Measurements from ENCODE around the gene TNFRSF1A. TPM values are rescaled to one million over a fixed set of nuclear protein-coding genes. Genes with fewer than 3 reads are reported as not detected.

The TNFRSF1A gene
- total RNA-seq, 1 donor from 2014 or later = 271 TPM

- H3K4me1 ChIP-seq = peaks cover 81% of the 10 kb centered on the region
- intact Hi-C loops (cut with DNase I) = no loop called here
- no peaks in the 10 kb centered on the region for H3K36me3 ChIP-seq
- no peak for DNase-seq (ENCODE audit: extremely low spot score in 2 of 2)
- H3K4me3 ChIP-seq = peak overlapping the region in 1 of 2 donors; percentile 21
- H3K9me3 ChIP-seq = no peaks in the 10 kb centered on the region
- H3K27ac ChIP-seq = peak overlapping the region; percentile 92
- TF ChIP-seq POLR2A (IDR thresholded peaks at IDR 0.05) (no peak), POLR2AphosphoS5 (IDR thresholded peaks at IDR 0.05; ENCODE audit: insufficient read depth in 1 of 2, low read depth in 1 of 2) (no peak), CTCF (IDR thresholded peaks at IDR 0.05) (no peak)
- no peaks in the 10 kb centered on the region for H3K27me3 ChIP-seq
Measured at GRCh38 chr12:6373022-6373787, 31.3 kb upstream of the TNFRSF1A start.

GRCh38 chr12:6372403-6373003 is 30.6 kb upstream of the TNFRSF1A start:
- Histone ChIP-seq H3K27me3 (no peaks in the 10 kb centered on the region), H3K4me3 (peak overlapping the region; percentile 5 to 21), H3K4me1 (peaks cover 77% of the 10 kb centered on the region), H3K36me3 (no peaks in the 10 kb centered on the region), H3K9me3 (no peaks in the 10 kb centered on the region), H3K27ac (peak overlapping the region; percentile 92)
- intact Hi-C loops (cut with DNase I) = no loop called here
- TF ChIP-seq CTCF (IDR thresholded peaks at IDR 0.05) = no peak
- peak; percentile 61 to 80 for TF ChIP-seq POLR2AphosphoS5 (IDR thresholded peaks at IDR 0.05; ENCODE audit: insufficient read depth in 1 of 2, low read depth in 1 of 2)
- DNase-seq (ENCODE audit: extremely low spot score in 2 of 2) = peak in 1 of 2 donors; percentile 88

- H3K9me3 ChIP-seq = no peaks in the 10 kb centered on the region
Measured at GRCh38 chr12:6370994-6371754, 29.3 kb upstream of the TNFRSF1A start.

GRCh38 chr12:6370576-6370935 is 28.7 kb upstream of the TNFRSF1A start:
- intact Hi-C loops (cut with DNase I) = no loop called here
- peaks cover 58% of the 10 kb centered on the region for H3K4me1 ChIP-seq
- no peaks in the 10 kb centered on the region for H3K27me3 ChIP-seq
- TF ChIP-seq POLR2AphosphoS5 (IDR thresholded peaks at IDR 0.05; ENCODE audit: insufficient read depth in 1 of 2, low read depth in 1 of 2) (no peak), POLR2A (IDR thresholded peaks at IDR 0.05) (no peak), CTCF (IDR thresholded peaks at IDR 0.05) (no peak)
- H3K36me3 ChIP-seq = no peaks in the 10 kb centered on the region
- H3K9me3 ChIP-seq = no peaks in the 10 kb centered on the region
- no peak overlapping the region for H3K4me3 ChIP-seq
- peak overlapping the region; percentile 92 for H3K27ac ChIP-seq
- peak in 1 of 2 donors; percentile 64 for DNase-seq (ENCODE audit: extremely low spot score in 2 of 2)

More at GRCh38 chr12:6370994-6371754, 29.3 kb upstream of the TNFRSF1A start:
- H3K4me1 ChIP-seq = peaks cover 64% of the 10 kb centered on the region
- H3K36me3 ChIP-seq = no peaks in the 10 kb centered on the region
- peak in 1 of 2 donors; percentile 89 for DNase-seq (ENCODE audit: extremely low spot score in 2 of 2)
- intact Hi-C loops (cut with DNase I) = no loop called here
- peak; percentile 41 to 45 for TF ChIP-seq POLR2AphosphoS5 (IDR thresholded peaks at IDR 0.05; ENCODE audit: insufficient read depth in 1 of 2, low read depth in 1 of 2)
- TF ChIP-seq POLR2A (IDR thresholded peaks at IDR 0.05) = no peak
- H3K27ac ChIP-seq = peak overlapping the region; percentile 92
- no peaks in the 10 kb centered on the region for H3K27me3 ChIP-seq
- no peak overlapping the region for H3K4me3 ChIP-seq

GRCh38 chr12:6369916-6370575 is 28.2 kb upstream of the TNFRSF1A start:
- Histone ChIP-seq H3K4me1 (peaks cover 53% of the 10 kb centered on the region), H3K27me3 (no peaks in the 10 kb centered on the region), H3K9me3 (no peaks in the 10 kb centered on the region), H3K27ac (peak overlapping the region; percentile 92), H3K4me3 (no peak overlapping the region), H3K36me3 (no peaks in the 10 kb centered on the region)
- TF ChIP-seq POLR2AphosphoS5 (IDR thresholded peaks at IDR 0.05; ENCODE audit: insufficient read depth in 1 of 2, low read depth in 1 of 2) = no peak
- no peak for TF ChIP-seq CTCF (IDR thresholded peaks at IDR 0.05)
- TF ChIP-seq POLR2A (IDR thresholded peaks at IDR 0.05) = no peak
- DNase-seq (ENCODE audit: extremely low spot score in 2 of 2) = peak in 1 of 2 donors; percentile 80
- intact Hi-C loops (cut with DNase I) = no loop called here
